ENCODE results near the gene GRK5.

Gene GRK5

GRCh38 chr10:119478111-119478802 lies 270.9 kb downstream of the GRK5 start:
- Histone ChIP-seq H3K36me3 (ENCODE audit: control insufficient read depth, low read length) (no peaks in the 10 kb centered on the region), H3F3A (ENCODE audit: control insufficient read depth, insufficient read depth) (peaks cover 9% of the 10 kb centered on the region), H3K4me1 (ENCODE audit: control insufficient read depth, low read length) (peaks cover 40% of the 10 kb centered on the region), H3K9me2 (replicated peaks; ENCODE audit: control insufficient read depth, low read length) (no peaks in the 10 kb centered on the region), H4K20me1 (ENCODE audit: control insufficient read depth, insufficient read depth, low read depth, low read length) (no peaks in the 10 kb centered on the region), H3K9me3 (ENCODE audit: control insufficient read depth, insufficient read depth, low read length) (peaks cover 11% of the 10 kb centered on the region; the same call in 1 of the 2 replicates), H3K27ac (ENCODE audit: low read depth, low read length) (peak overlapping the region; percentile 90), H3K27me3 (ENCODE audit: control insufficient read depth, low read length) (no peaks in the 10 kb centered on the region), H3K4me3 (ENCODE audit: low read length) (peak overlapping the region; percentile 75), H3K4me2 (ENCODE audit: low read length) (peak overlapping the region; percentile 97), H3K79me2 (ENCODE audit: control insufficient read depth, low read length) (no peaks in the 10 kb centered on the region)
- TF ChIP-seq CTCF (IDR thresholded peaks at IDR 0.05; ENCODE audit: low read depth, low read length, poor library complexity, severe bottlenecking) (no peak), EZH2phosphoT487 (IDR thresholded peaks at IDR 0.05; ENCODE audit: borderline replicate concordance, low read length) (no peak)

- TF ChIP-seq EZH2phosphoT487 (IDR thresholded peaks at IDR 0.05; ENCODE audit: borderline replicate concordance, low read length), result no peak
- no peak for TF ChIP-seq CTCF (IDR thresholded peaks at IDR 0.05; ENCODE audit: low read depth, low read length, poor library complexity, severe bottlenecking)
- H3K79me2 ChIP-seq (ENCODE audit: control insufficient read depth, low read length), result no peaks in the 10 kb centered on the region
- peaks cover 9% of the 10 kb centered on the region for H3F3A ChIP-seq (ENCODE audit: control insufficient read depth, insufficient read depth)
- H3K9me2 ChIP-seq (replicated peaks; ENCODE audit: control insufficient read depth, low read length), result no peaks in the 10 kb centered on the region
- H3K9me3 ChIP-seq (ENCODE audit: control insufficient read depth, insufficient read depth, low read length), result peaks cover 7% of the 10 kb centered on the region; the same call in 1 of the 2 replicates
- H3K4me2 ChIP-seq (ENCODE audit: low read length), result peak overlapping the region; percentile 97
- H3K4me3 ChIP-seq (ENCODE audit: low read length), result peak overlapping the region; percentile 75
- H3K36me3 ChIP-seq (ENCODE audit: control insufficient read depth, low read length), result no peaks in the 10 kb centered on the region
- no peaks in the 10 kb centered on the region for H4K20me1 ChIP-seq (ENCODE audit: control insufficient read depth, insufficient read depth, low read depth, low read length)
- H3K4me1 ChIP-seq (ENCODE audit: control insufficient read depth, low read length), result peaks cover 40% of the 10 kb centered on the region
- no peaks in the 10 kb centered on the region for H3K27me3 ChIP-seq (ENCODE audit: control insufficient read depth, low read length)
- H3K27ac ChIP-seq (ENCODE audit: low read depth, low read length), result peak overlapping the region; percentile 90
Observed at GRCh38 chr10:119478811-119479341, 271.5 kb downstream of the GRK5 start.

- Histone ChIP-seq H3K9me2 (replicated peaks; ENCODE audit: control insufficient read depth, low read length) (no peaks in the 10 kb centered on the region), H4K20me1 (ENCODE audit: control insufficient read depth, insufficient read depth, low read depth, low read length) (no peaks in the 10 kb centered on the region), H3K79me2 (ENCODE audit: control insufficient read depth, low read length) (no peaks in the 10 kb centered on the region), H3K9me3 (ENCODE audit: control insufficient read depth, insufficient read depth, low read length) (peaks cover 3% of the 10 kb centered on the region; the same call in 1 of the 2 replicates), H3K4me3 (ENCODE audit: low read length) (peak overlapping the region; percentile 75; the same call in 1 of the 2 replicates), H3K27me3 (ENCODE audit: control insufficient read depth, low read length) (no peaks in the 10 kb centered on the region), H3F3A (ENCODE audit: control insufficient read depth, insufficient read depth) (peaks cover 9% of the 10 kb centered on the region), H3K4me1 (ENCODE audit: control insufficient read depth, low read length) (peaks cover 40% of the 10 kb centered on the region), H3K36me3 (ENCODE audit: control insufficient read depth, low read length) (no peaks in the 10 kb centered on the region), H3K27ac (ENCODE audit: low read depth, low read length) (no peak overlapping the region; the same call in 1 of the 2 replicates), H3K4me2 (ENCODE audit: low read length) (peak overlapping the region; percentile 97)
- TF ChIP-seq EZH2phosphoT487 (IDR thresholded peaks at IDR 0.05; ENCODE audit: borderline replicate concordance, low read length), result no peak
- TF ChIP-seq CTCF (IDR thresholded peaks at IDR 0.05; ENCODE audit: low read depth, low read length, poor library complexity, severe bottlenecking), result no peak
Observed at GRCh38 chr10:119479532-119479931, 272.2 kb downstream of the GRK5 start.
